ENCODE data around the gene PLEKHH3.
"Not testable (repeated sequence)": the region's sequence is repeated elsewhere in the genome, so short reads cannot be mapped to it uniquely, and the experiment has no call there.

Gene PLEKHH3

DNA sequence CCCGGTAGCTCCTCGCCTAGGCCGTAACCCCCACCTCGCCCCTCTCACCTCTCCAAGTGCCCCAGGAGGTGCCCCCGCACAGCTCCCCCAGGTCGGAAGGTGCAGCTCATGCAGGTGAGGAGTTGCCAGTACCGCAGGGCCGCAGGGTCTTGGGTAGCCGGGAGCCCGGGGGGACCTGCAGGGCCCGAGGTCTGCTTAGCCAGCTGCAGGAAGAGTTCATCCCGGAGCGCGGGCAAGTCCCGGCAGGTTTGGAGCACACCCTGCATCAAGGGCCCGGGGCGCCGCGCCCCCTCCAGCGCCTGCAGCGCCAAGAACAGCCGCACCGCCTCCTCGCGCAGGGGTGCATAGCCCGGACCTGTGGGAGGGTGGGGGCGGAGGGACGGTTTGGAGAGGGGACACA, 4.8 kb downstream of the PLEKHH3 start:
- DNase-seq, result no peak

DNA sequence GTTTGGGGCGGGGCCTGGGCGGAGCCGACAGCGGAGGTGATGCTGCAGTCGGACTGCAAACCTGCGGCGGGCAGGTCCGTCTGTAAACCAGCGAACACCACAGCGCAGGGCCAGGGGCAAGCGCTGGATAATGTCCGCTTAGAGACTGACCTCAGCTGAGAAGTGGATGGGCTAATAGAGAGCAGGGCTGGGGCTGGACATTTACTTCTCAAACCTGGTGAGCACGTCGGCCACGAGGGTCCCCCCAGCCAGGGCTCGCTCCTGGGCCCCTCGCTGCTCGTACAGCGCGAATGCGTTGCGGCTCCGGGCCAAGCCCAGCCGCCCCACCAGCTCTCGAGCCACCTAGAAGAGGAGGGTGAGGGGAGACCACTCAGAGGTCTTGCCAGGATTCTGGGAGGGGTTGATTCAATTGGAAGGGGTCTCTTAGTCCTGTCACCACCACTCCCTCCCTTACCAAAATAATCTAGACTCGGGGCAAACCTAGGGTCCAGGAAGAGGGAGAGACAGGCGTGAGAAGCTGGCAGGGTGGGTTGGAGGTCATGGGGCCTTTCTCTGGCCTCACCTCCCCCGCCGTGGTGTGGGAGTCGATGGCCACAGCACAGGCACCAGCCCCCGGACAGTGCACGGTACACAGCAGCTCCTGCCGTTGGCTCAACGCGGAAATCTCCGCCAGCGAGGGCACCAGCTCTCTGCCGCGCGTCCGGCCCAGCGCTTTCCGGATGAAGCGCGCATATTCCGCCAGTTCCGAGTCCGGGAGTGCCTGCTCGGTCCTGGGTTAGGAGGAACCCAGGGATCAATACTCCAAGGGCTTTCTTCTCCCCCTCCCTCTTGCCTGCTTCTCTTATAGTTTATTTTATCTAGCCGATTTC, 5.8 kb downstream of the PLEKHH3 start:
- DNase-seq, result no peak

- DNase-seq, result no peak
These were observed 6.6 kb downstream of the PLEKHH3 start for GRCh38 chr17:42669977-42670788.

DNA sequence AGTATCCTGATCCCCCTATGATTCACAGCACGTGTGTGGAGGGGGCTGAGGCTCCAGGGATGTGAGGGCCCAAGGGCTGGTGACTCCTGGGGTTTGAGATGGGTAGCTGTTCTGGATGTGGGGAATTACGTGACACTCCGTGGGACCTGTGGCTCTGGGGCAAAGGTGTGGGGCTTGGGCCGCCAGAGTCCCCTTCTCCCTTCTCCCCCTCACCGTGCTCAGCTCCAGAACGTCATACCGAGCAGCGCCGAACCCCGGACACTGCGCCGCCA, 7.2 kb downstream of the PLEKHH3 start:
- DNase-seq, result no peak

DNA sequence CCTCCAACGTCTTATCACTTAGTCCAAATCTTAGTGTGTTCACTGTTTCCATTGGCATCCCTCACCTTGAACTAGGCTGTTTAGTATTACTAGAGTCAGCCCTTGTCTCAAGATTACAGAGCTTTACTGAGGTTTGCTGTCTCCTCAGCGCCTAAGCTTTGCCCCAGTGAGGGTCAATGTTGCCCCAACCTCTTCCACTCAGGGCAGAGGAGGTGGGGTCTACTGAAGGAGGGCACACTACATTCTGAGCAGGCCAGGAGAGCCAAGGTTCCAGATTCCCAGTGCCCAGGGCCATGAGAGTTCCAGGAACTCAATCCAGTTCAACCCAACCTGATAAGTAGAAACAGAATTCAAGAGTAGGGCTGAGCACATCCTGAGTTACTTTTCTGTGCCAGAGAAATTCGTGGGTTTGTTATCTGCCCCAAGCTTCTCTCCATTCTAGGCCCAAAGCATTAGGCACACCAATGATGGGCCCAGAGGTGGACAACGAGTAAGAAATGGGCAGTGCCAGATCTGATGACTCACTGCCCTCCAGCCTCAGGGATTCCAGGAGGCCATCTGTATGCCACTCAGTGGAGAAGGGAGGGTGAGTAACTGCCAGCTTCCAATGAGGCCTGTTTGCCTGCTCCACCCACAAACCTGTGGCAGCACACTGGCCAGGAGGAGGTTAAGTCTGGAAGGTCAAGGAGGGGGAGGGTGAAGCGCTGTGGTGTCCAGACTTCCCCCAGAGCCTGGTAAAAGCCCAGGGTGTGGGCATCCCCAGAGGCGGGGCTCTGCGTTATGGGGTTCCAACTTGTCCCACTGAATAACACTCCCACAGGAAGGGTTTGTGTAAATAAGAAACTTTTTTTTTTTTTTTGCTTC, 9.5 kb downstream of the PLEKHH3 start:
- DNase-seq, result peak in 1 of 14 donors; percentile 55

DNA sequence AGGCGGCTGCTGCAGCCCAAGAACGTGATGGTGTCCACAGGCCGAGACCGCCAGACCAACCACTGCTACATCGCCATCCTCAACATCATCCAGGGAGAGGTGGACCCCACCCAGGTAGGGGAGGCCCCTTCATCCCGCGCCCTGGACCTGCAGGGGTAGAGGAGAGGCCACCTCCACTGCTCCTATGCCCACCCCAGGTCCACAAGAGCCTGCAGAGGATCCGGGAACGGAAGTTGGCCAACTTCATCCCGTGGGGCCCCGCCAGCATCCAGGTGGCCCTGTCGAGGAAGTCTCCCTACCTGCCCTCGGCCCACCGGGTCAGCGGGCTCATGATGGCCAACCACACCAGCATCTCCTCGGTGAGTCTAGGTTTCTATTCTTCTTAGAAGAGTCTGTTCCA, 10.7 kb downstream of the PLEKHH3 start:
- not testable (repeated sequence) for DNase-seq

DNA sequence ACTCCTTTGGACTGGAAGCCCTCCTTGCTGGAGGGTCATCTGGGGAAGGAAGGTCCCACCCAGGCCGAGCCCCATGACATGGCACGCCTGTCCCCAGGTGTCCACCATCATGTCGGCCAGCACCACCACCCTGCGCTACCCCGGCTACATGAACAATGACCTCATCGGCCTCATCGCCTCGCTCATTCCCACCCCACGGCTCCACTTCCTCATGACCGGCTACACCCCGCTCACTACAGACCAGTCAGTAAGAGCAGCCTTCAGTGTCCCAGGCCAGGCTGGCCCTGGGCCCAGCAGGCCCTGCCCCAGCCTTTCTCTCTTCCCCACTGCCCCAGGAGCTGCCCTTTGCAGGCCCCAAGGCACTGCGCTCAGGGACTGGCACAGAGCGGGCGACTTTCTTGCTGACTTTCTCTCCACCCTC, 11.2 kb downstream of the PLEKHH3 start:
- DNase-seq, result no peak

DNA sequence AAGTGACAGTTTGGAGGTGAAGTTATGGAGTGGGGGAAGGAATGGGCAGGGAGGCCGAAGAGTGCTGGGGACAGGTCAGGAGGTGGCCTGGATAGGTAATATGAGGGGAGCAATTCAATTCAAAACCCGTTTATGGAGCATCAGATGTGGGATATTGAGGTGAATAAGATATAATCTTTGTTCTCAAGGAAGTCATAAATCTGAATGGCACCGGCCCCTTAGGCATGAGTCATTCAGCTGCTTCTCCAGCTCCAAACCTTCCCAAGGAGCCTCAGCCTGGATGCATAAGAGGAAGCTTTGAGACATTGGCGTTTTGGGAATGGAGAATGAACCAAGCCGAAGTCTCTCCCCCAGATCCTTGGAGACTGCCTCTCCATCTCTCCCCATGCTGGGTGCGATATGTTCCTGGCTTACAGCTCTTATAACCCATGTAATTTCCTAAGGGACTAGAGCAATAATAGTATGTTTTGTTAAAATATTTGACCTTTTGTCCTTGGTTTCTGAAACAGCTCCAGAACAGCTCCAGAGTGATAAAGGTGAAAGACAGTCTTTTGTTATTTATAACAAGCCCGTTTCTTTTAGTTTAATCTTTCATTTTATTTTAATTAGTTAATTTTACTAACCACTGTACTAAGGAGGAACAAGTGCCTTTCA, 16.0 kb downstream of the PLEKHH3 start:
- no peak for DNase-seq

DNA sequence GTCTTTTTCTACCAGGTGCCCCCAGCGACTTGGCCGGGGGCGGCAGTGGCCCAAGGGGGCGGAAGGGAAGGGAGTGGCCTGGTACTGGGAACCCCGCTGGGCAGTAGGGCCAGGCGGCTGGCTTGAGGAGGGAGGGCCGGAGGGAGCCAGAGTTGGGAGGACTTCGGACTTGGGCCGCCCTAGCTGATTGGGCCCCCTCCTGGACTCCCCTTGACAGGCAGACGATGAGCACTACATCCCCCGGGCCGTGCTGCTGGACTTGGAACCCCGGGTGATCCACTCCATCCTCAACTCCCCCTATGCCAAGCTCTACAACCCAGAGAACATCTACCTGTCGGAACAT, 16.9 kb downstream of the PLEKHH3 start:
- not testable (repeated sequence) for DNase-seq

GRCh38 chr17:42659079-42659931, 17.5 kb downstream of the PLEKHH3 start, which contains the start of gene TUBG2:
TSS of gene TUBG2 (plus strand) at chr17:42659284. CDS start at chr17:42659504, 220 bp downstream.
- DNase-seq, result peak in 13 of 14 donors; percentile 44 to 90 (median 82)

- no peak for DNase-seq
These were observed 18.8 kb downstream of the PLEKHH3 start for GRCh38 chr17:42657824-42658588.

- no peak for DNase-seq
These were observed 21.3 kb downstream of the PLEKHH3 start for GRCh38 chr17:42655528-42655927.

DNA sequence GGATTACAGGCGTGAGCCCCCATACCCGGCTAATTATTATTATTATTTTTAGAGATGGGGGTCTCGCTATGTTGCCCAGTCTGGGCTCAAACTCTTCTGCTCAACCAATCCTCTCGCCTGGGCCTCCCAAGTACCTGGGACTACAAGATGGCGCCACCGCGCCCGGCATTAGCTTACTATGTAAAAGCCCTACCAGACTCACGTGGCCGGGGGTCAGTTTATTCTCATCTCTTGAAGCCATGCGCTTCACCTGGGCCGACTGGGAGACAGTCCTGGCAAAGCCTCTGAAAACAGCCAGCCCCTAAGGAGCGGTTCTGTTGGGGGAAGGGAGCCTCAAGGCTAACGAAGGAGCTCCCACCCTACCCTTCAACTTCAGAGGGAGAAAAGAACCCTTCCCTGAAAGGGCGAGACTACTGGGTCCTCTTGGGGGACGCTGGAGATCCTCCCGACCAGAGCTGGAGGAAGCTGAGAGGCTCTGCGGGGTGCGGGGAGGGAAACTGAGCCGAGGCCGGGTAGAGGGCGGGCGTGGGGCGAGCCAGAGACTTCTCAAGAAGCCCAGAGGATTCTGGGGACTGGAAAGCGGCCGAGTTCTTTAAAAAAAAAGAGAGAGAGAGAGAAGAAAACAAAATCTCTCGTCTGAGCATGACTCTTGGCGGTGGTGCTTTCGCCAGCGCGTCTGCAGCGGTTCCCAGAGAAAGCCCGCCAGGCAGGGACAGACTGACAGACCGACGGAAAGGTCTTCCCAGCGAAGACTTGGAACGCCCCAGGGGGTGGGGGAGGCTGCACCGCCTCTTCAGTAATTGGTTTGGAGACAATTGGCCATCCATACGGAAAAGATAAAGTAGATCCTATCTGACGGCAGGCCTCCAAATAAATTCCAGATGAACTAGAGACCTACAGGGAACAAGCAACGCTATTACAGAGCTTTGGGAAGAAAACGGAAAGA, 23.3 kb downstream of the PLEKHH3 start:
- peak in 9 of 14 donors; percentile 12 to 51 (median 33) for DNase-seq

GRCh38 chr17:42651392-42651791, 25.4 kb downstream of the PLEKHH3 start:
- no peak for DNase-seq

GRCh38 chr17:42647778-42648177, 29.0 kb downstream of the PLEKHH3 start:
- no peak for DNase-seq

DNA sequence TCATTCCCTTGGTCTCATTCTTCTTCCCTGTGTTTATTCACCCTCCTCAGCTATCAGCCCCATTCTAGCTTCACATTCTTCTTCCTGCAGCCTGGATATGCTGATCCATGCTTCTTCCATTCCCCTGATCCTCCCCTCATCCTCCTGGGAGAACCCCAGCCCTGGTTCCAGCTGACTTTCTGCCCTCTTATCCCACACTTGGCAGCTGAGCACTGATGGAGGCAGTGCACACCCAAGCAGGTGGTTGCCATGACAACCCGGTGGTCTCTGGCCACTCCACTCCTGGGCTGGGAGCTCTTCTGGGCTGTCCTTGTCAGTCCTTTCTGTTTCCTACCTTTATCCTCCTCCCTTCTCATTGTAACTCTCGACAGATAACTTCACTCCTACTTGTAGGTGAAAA, 34.5 kb downstream of the PLEKHH3 start:
- DNase-seq, result no peak

DNA sequence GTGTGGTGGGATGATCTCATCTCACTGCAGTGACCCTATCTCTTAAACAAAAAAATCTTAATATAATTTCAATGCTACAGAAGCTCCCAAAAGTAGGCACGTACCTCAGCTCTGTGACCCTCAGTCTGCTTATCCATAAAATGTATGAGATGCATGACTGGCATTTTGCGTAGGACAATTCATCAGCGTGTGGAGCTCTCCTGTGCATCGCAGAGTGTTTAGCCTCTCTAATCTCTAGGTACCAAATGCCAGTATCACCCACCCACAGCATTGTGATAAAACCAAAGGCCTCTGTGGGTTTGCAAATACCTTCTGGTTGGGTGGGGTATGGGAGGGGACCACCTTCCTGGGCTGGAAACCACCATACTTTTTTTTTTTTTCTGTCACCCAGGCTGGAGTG, 36.7 kb downstream of the PLEKHH3 start:
- no peak for DNase-seq

- DNase-seq, result no peak
These were observed 37.2 kb downstream of the PLEKHH3 start for GRCh38 chr17:42639525-42640113.

- no peak for DNase-seq
These were observed 43.8 kb downstream of the PLEKHH3 start for GRCh38 chr17:42632949-42633444.

Data from C1 segment of cervical spinal cord (tissue), 14 donors.